Hepatocyte (in vitro differentiated cells): ENCODE data around the gene MYOF. TPM values are rescaled to one million over a fixed set of nuclear protein-coding genes. Genes with fewer than 3 reads are reported as not detected.

Experiments
- DNase-seq: peaks from one replicate; pipeline ENCODE4 v3.0.0-alpha.2; 2016; ENCODE audit warnings: low spot score
- H2AFZ ChIP-seq: fragments of 200-600 bp; sonication (generic); 2 replicates; pipeline ENCODE4 v1.6.0; 2016; ENCODE audit warnings: antibody characterized with exemption, mild to moderate bottlenecking
- H3K27ac ChIP-seq: fragments of 200-600 bp; sonication (generic); 2 replicates; pipeline ENCODE4 v1.5.1; 2016; ENCODE audit warnings: mild to moderate bottlenecking
- H3K27me3 ChIP-seq: fragments of 200-600 bp; sonication (generic); 2 replicates; pipeline ENCODE4 v1.6.1; 2016
- H3K36me3 ChIP-seq: fragments of 200-600 bp; sonication (generic); replicated peaks from 2 replicates; pipeline ENCODE4 v1.5.1; 2016; ENCODE audit warnings: low read depth; ENCODE audit not compliant: insufficient read depth
- H3K4me1 ChIP-seq: fragments of 200-600 bp; sonication (generic); 2 replicates; pipeline ENCODE4 v1.5.1; 2016; ENCODE audit warnings: mild to moderate bottlenecking, moderate library complexity; ENCODE audit not compliant: insufficient read depth
- H3K4me2 ChIP-seq: fragments of 200-600 bp; sonication (generic); 2 replicates; pipeline ENCODE4 v1.6.0; 2016
- H3K4me3 ChIP-seq: fragments of 200-600 bp; sonication (generic); 2 replicates; pipeline ENCODE4 v1.5.1; 2016; ENCODE audit warnings: mild to moderate bottlenecking
- H3K79me2 ChIP-seq: fragments of 200-600 bp; sonication (generic); 2 replicates; pipeline ENCODE4 v1.6.0; 2017; ENCODE audit warnings: mild to moderate bottlenecking
- H3K9me2 ChIP-seq: fragments of 200-600 bp; sonication (generic); replicated peaks from 2 replicates; pipeline ENCODE4 v1.6.0; 2017; ENCODE audit warnings: mild to moderate bottlenecking; ENCODE audit not compliant: insufficient read depth
- H3K9me3 ChIP-seq: fragments of 200-600 bp; sonication (generic); 2 replicates; pipeline ENCODE4 v1.5.1; 2016; ENCODE audit warnings: low read depth, mild to moderate bottlenecking
- H4K20me1 ChIP-seq: fragments of 200-600 bp; sonication (generic); 2 replicates; pipeline ENCODE4 v1.6.0; 2016; ENCODE audit warnings: mild to moderate bottlenecking; ENCODE audit not compliant: insufficient read depth, poor library complexity, severe bottlenecking
- CTCF ChIP-seq: fragments of 200-600 bp; sonication (generic); IDR thresholded peaks from 2 replicates; pipeline ENCODE4 v1.5.1; 2016; ENCODE audit warnings: antibody characterized with exemption, mild to moderate bottlenecking; ENCODE audit not compliant: poor library complexity
- EZH2 ChIP-seq: fragments of 200-600 bp; sonication (generic); IDR thresholded peaks from 2 replicates; pipeline ENCODE4 v1.6.1; 2016; ENCODE audit warnings: antibody characterized with exemption, mild to moderate bottlenecking, borderline replicate concordance
- EZH2phosphoT487 ChIP-seq: fragments of 200-600 bp; sonication (generic); IDR thresholded peaks from one replicate; pipeline ENCODE4 v1.6.1; 2018; ENCODE audit warnings: antibody characterized with exemption, mild to moderate bottlenecking, low read depth, moderate library complexity; ENCODE audit not compliant: unreplicated experiment, severe bottlenecking
- WGBS: methylation state at CpG from one replicate; pipeline ENCODE4 v1.1.6; 2016; ENCODE audit warnings: low lambda C conversion rate; ENCODE audit errors: missing lambda C conversion rate; 5-methylcytosine and 5-hydroxymethylcytosine counted together
- polyA plus RNA-seq: library from polyadenylated mRNA; unstranded; fragments of >200 nt; fragmentation: Nextera tagmentation; extraction: Ambion mirVana; gene quantifications from 2 replicates; pipeline ENCODE4 v1.2.1, GENCODE V29; 2016
- total RNA-seq: library from RNA; depleted of rRNA; stranded (reverse); fragments of >200 nt; gene quantifications from 2 replicates; pipeline ENCODE4 v1.2.3, GENCODE V29; 2014

Gene MYOF
- total and polyA plus RNA-seq, 2 experiments from 2014 or later, result 16.6 to 47.9 TPM

GRCh38 chr10:93334181-93334580 lies 148.0 kb downstream of the MYOF start:
- TF ChIP-seq EZH2, result no peak
- TF ChIP-seq CTCF, result no peak
- TF ChIP-seq EZH2phosphoT487, result no peak
- Histone ChIP-seq H3K36me3 (no peaks in the 10 kb centered on the region), H3K4me3 (no peak overlapping the region), H3K9me2 (no peaks in the 10 kb centered on the region), H3K9me3 (no peaks in the 10 kb centered on the region), H4K20me1 (no peaks in the 10 kb centered on the region), H3K4me2 (no peak overlapping the region), H3K27ac (no peak overlapping the region), H3K27me3 (no peaks in the 10 kb centered on the region), H3K79me2 (no peaks in the 10 kb centered on the region), H2AFZ (no peak overlapping the region), H3K4me1 (no peaks in the 10 kb centered on the region)
- no peak for DNase-seq
- 82% methylated on average over 3 of the region's 3 CpGs for WGBS

GRCh38 chr10:93333278-93333978 lies 148.7 kb downstream of the MYOF start:
- Histone ChIP-seq H3K79me2 (no peaks in the 10 kb centered on the region), H3K4me3 (no peak overlapping the region), H3K9me3 (no peaks in the 10 kb centered on the region), H3K4me2 (no peak overlapping the region), H3K27ac (no peak overlapping the region), H3K9me2 (no peaks in the 10 kb centered on the region), H4K20me1 (no peaks in the 10 kb centered on the region), H2AFZ (no peak overlapping the region), H3K27me3 (no peaks in the 10 kb centered on the region), H3K4me1 (no peaks in the 10 kb centered on the region), H3K36me3 (no peaks in the 10 kb centered on the region)
- TF ChIP-seq EZH2phosphoT487 (no peak), EZH2 (no peak), CTCF (no peak)
- DNase-seq, result no peak
- 73% methylated on average over 15 of the region's 15 CpGs for WGBS

GRCh38 chr10:93330824-93331223 lies 151.3 kb downstream of the MYOF start:
- Histone ChIP-seq H3K4me3 (no peak overlapping the region), H3K36me3 (no peaks in the 10 kb centered on the region), H2AFZ (no peak overlapping the region), H3K4me2 (no peak overlapping the region), H3K79me2 (no peaks in the 10 kb centered on the region), H3K27ac (no peak overlapping the region), H3K9me2 (no peaks in the 10 kb centered on the region), H4K20me1 (no peaks in the 10 kb centered on the region), H3K27me3 (no peaks in the 10 kb centered on the region), H3K4me1 (no peaks in the 10 kb centered on the region), H3K9me3 (no peaks in the 10 kb centered on the region)
- no peak for TF ChIP-seq EZH2
- TF ChIP-seq CTCF, result no peak
- TF ChIP-seq EZH2phosphoT487, result no peak
- 98% methylated on average over 3 of the region's 3 CpGs for WGBS
- DNase-seq, result no peak

- H3K4me1 ChIP-seq, result peaks cover 5% of the 10 kb centered on the region
- DNase-seq, result no peak
- H3K4me3 ChIP-seq, result no peak overlapping the region
- no peaks in the 10 kb centered on the region for H3K9me2 ChIP-seq
- no peaks in the 10 kb centered on the region for H3K79me2 ChIP-seq
- no peak overlapping the region for H3K27ac ChIP-seq
- H3K9me3 ChIP-seq, result no peaks in the 10 kb centered on the region
- no peaks in the 10 kb centered on the region for H4K20me1 ChIP-seq
- H3K36me3 ChIP-seq, result no peaks in the 10 kb centered on the region
- H3K4me2 ChIP-seq, result no peak overlapping the region
- 48% methylated on average over 6 of the region's 6 CpGs for WGBS
- no peaks in the 10 kb centered on the region for H3K27me3 ChIP-seq
- TF ChIP-seq EZH2 (no peak), CTCF (no peak), EZH2phosphoT487 (no peak)
- no peak overlapping the region for H2AFZ ChIP-seq
Measured at GRCh38 chr10:93319896-93320295, 162.2 kb downstream of the MYOF start.
